Endodermal cell (in vitro differentiated cells): Measurements from ENCODE around the gene SULT4A1. TPM values are rescaled to one million over a fixed set of nuclear protein-coding genes. Genes with fewer than 3 reads are reported as not detected.

Source experiments
- DNase-seq: peaks from one replicate; pipeline ENCODE4 v3.0.0-alpha.2; 2017
- H3K27ac ChIP-seq: 2 replicates; pipeline ENCODE4 v1.5.1; 2013; ENCODE audit warnings: mild to moderate bottlenecking, low read depth, low read length, moderate library complexity
- H3K27me3 ChIP-seq: 2 replicates; pipeline ENCODE4 v1.6.1; 2013; ENCODE audit warnings: mild to moderate bottlenecking, low read length, moderate library complexity; ENCODE audit not compliant: insufficient read depth, control insufficient read depth, poor library complexity, severe bottlenecking
- H3K36me3 ChIP-seq: 2 replicates; pipeline ENCODE4 v1.7.0; 2013; ENCODE audit warnings: mild to moderate bottlenecking, low read length, moderate library complexity; ENCODE audit not compliant: control insufficient read depth, insufficient read depth
- H3K4me1 ChIP-seq: one replicate; pipeline ENCODE4 v1.7.0; 2013; ENCODE audit warnings: low read length; ENCODE audit not compliant: control insufficient read depth, insufficient read depth
- H3K4me3 ChIP-seq: 2 replicates; pipeline ENCODE4 v1.5.1; 2013; ENCODE audit warnings: mild to moderate bottlenecking, low read length, moderate library complexity
- H3K9ac ChIP-seq: 2 replicates; pipeline ENCODE4 v1.6.1; 2013; ENCODE audit warnings: mild to moderate bottlenecking, low read length, moderate library complexity; ENCODE audit not compliant: poor library complexity, severe bottlenecking; ENCODE audit errors: extremely low read depth
- H3K9me3 ChIP-seq: 2 replicates; pipeline ENCODE4 v1.6.1; 2013; ENCODE audit warnings: mild to moderate bottlenecking, low read length, moderate library complexity; ENCODE audit not compliant: control insufficient read depth
- H3K27ac Mint-ChIP-seq: 2 replicates; pipeline ENCODE4 v1.8.0; 2020; ENCODE audit warnings: mixed read lengths
- H3K27me3 Mint-ChIP-seq: 2 replicates; pipeline ENCODE4 v1.8.0; 2021; ENCODE audit warnings: mild to moderate bottlenecking, mixed read lengths; ENCODE audit not compliant: insufficient read depth
- H3K36me3 Mint-ChIP-seq: 2 replicates; pipeline ENCODE4 v1.8.0; 2020; ENCODE audit warnings: low read depth, mixed read lengths
- H3K4me1 Mint-ChIP-seq: 2 replicates; pipeline ENCODE4 v1.8.0; 2020; ENCODE audit warnings: mixed read lengths
- H3K4me3 Mint-ChIP-seq: 2 replicates; pipeline ENCODE4 v1.8.0; 2020; ENCODE audit warnings: mild to moderate bottlenecking, moderate library complexity, mixed read lengths
- H3K9me3 Mint-ChIP-seq: 2 replicates; pipeline ENCODE4 v1.8.0; 2020; ENCODE audit warnings: mild to moderate bottlenecking, mixed read lengths
- CTCF ChIP-seq: fragments of 200-600 bp; sonication (generic); conservative IDR thresholded peaks from 2 replicates; pipeline ENCODE4 v1.5.0; 2021; ENCODE audit warnings: antibody characterized with exemption, mild to moderate bottlenecking
- WGBS, 2 experiments: methylation state at CpG; one replicate each; pipeline versions ENCODE4 v1.1.5 to v1.1.7; 2013; ENCODE audit warnings: missing lambda C conversion rate in 2 of 2, mixed read lengths in 1 of 2; ENCODE audit not compliant: insufficient coverage in 1 of 2, insufficient read length in 1 of 2; 5-methylcytosine and 5-hydroxymethylcytosine counted together
- long read RNA-seq, 4 experiments: library from polyadenylated mRNA in 2 of 4; library from RNA in 1 of 4; library from capped mRNA in 1 of 4; stranded (forward) in 3 of 4; unstranded in 1 of 4; transcript quantifications; one replicate each; pipeline ENCODE4 v2.0.0, GENCODE V29; 2020 to 2021; ENCODE audit warnings: inconsistent platforms in 1 of 4
- polyA plus RNA-seq, 2 experiments: library from polyadenylated mRNA; stranded (reverse); fragments of 50-300 nt; gene quantifications; one replicate each; pipeline ENCODE4 v1.2.3, GENCODE V29; 2013
- total RNA-seq, 2 donors: library from RNA; stranded (reverse); fragmentation: NEBNext Ultra II Directional in 1 of 2; extraction: Animal tissue kit (Norgen Biotek cat#: 25700) in 1 of 2; gene quantifications; 2 replicates in 1 of 2; 3 replicates in 1 of 2; pipeline ENCODE4 v1.2.1, GENCODE V29; 2021

SULT4A1 gene
- 10 to 100 TPM; 11.4 to 12.7 TPM for total RNA-seq
- 15.4 TPM for polyA plus RNA-seq (2013, experiment 1 of 2)
- 13.5 TPM for polyA plus RNA-seq (2013, experiment 2 of 2)
- long read RNA-seq, experiment 1, partial matches to known transcripts: 0 of 1 reads
- long read RNA-seq, experiment 1, other reads (novel, unspliced or antisense): 1 of 1 reads
- long read RNA-seq, experiment 2, transcript SULT4A1-201 (7 exons, 2,468 nt): minor isoform, 5 of 37 reads
- long read RNA-seq, experiment 2, transcript SULT4A1-202 (8 exons, 2,561 nt): major isoform, 11 of 37 reads
- long read RNA-seq, experiment 2, partial matches to known transcripts: 10 of 37 reads
- long read RNA-seq, experiment 2, other reads (novel, unspliced or antisense): 11 of 37 reads
- long read RNA-seq, experiment 3, transcript SULT4A1-202 (8 exons, 2,561 nt): major isoform, 9 of 14 reads
- long read RNA-seq, experiment 3, partial matches to known transcripts: 2 of 14 reads
- long read RNA-seq, experiment 3, other reads (novel, unspliced or antisense): 3 of 14 reads
- long read RNA-seq, experiment 4, partial matches to known transcripts: 5 of 6 reads
- long read RNA-seq, experiment 4, other reads (novel, unspliced or antisense): 1 of 6 reads

GRCh38 chr22:43862074-43862881 lies at the start of gene SULT4A1:
SULT4A1 (minus strand) TSS chr22:43862513; CDS start chr22:43862382, 131 bp downstream.
- H3K36me3 Mint-ChIP-seq: peaks cover 13% of the 10 kb centered on the region
- H3K27ac Mint-ChIP-seq: peak within 1 kb of the TSS; percentile 90
- peaks cover 4% of the 10 kb centered on the region for H3K27me3 Mint-ChIP-seq

GRCh38 chr22:43911351-43911750 lies 49.0 kb upstream of the SULT4A1 start:
- WGBS, 2 experiments: 74 to 83% methylated on average over 3 to 4 of the region's 4 CpGs
- DNase-seq: no peak
- Histone ChIP-seq H3K27me3 (no peaks in the 10 kb centered on the region), H3K4me1 (no peaks in the 10 kb centered on the region), H3K27ac (no peak overlapping the region), H3K9ac (no peak overlapping the region), H3K4me3 (no peak overlapping the region), H3K9me3 (no peaks in the 10 kb centered on the region), H3K36me3 (no peaks in the 10 kb centered on the region)
- TF ChIP-seq CTCF: no peak
- Mint-ChIP-seq H3K27ac (no peak overlapping the region), H3K27me3 (peaks cover 25% of the 10 kb centered on the region), H3K36me3 (no peaks in the 10 kb centered on the region), H3K9me3 (peaks cover 2% of the 10 kb centered on the region), H3K4me3 (no peak overlapping the region), H3K4me1 (peaks cover 5% of the 10 kb centered on the region)

More at GRCh38 chr22:43862074-43862881, at the start of gene SULT4A1:
- peaks cover 6% of the 10 kb centered on the region for H3K9me3 Mint-ChIP-seq
- TF ChIP-seq CTCF: no peak
- H3K4me3 ChIP-seq: peak within 1 kb of the TSS; percentile 86
- peaks cover 6% of the 10 kb centered on the region for H3K9me3 ChIP-seq
- peak within 1 kb of the TSS; percentile 69 for H3K4me3 Mint-ChIP-seq
- H3K36me3 ChIP-seq: no peaks in the 10 kb centered on the region
- 6 to 10% methylated on average over 43 to 121 of the region's 121 CpGs for WGBS, 2 experiments
- peaks cover 6% of the 10 kb centered on the region for H3K4me1 ChIP-seq
- H3K27me3 ChIP-seq: no peaks in the 10 kb centered on the region
- peak within 1 kb of the TSS; percentile 29 for H3K9ac ChIP-seq
- peak; percentile 75 for DNase-seq
- no peak within 1 kb of the TSS for H3K27ac ChIP-seq
- H3K4me1 Mint-ChIP-seq: peaks cover 14% of the 10 kb centered on the region

- Histone ChIP-seq H3K9me3 (no peaks in the 10 kb centered on the region), H3K4me1 (no peaks in the 10 kb centered on the region), H3K9ac (no peak overlapping the region), H3K27me3 (no peaks in the 10 kb centered on the region), H3K4me3 (no peak overlapping the region), H3K36me3 (no peaks in the 10 kb centered on the region), H3K27ac (no peak overlapping the region)
- no peak for DNase-seq
- H3K9me3 Mint-ChIP-seq: peaks cover 2% of the 10 kb centered on the region
- WGBS, 2 experiments: 60 to 68% methylated on average over 3 to 6 of the region's 6 CpGs
- no peaks in the 10 kb centered on the region for H3K36me3 Mint-ChIP-seq
- peak; percentile 39 for TF ChIP-seq CTCF
- H3K27me3 Mint-ChIP-seq: peaks cover 25% of the 10 kb centered on the region
- peaks cover 5% of the 10 kb centered on the region for H3K4me1 Mint-ChIP-seq
- H3K27ac Mint-ChIP-seq: no peak overlapping the region
- H3K4me3 Mint-ChIP-seq: no peak overlapping the region
Measured at GRCh38 chr22:43910178-43910695, 47.9 kb upstream of the SULT4A1 start.
